ENCODE data around the gene LRRN4. TPM values are rescaled to one million over a fixed set of nuclear protein-coding genes. Genes with fewer than 3 reads are reported as not detected.

LRRN4 gene
- total and polyA plus RNA-seq, 9 of the 15 experiments (the other 6 are each of a cell fraction or from before 2014, with no cell fraction given), result not detected

- TF ChIP-seq TEAD1 (CRISPR knock-in tag; IDR thresholded peaks at IDR 0.05), result no peak
- TF ChIP-seq ZNF609 (CRISPR knock-in tag; IDR thresholded peaks at IDR 0.05; ENCODE audit: borderline replicate concordance), result no peak
- TF ChIP-seq ZNF217 (CRISPR knock-in tag; IDR thresholded peaks at IDR 0.05), result no peak
- TF ChIP-seq ZKSCAN3 (CRISPR knock-in tag; IDR thresholded peaks at IDR 0.05), result no peak
- no peak for TF ChIP-seq NONO (IDR thresholded peaks at IDR 0.05; ENCODE audit: low read depth in 2 of 2, low read length in 1 of 2)
- no peak for TF ChIP-seq SRSF9 (IDR thresholded peaks at IDR 0.05; ENCODE audit: borderline replicate concordance, low read depth, low read length)
- TF ChIP-seq, protein P1, sequence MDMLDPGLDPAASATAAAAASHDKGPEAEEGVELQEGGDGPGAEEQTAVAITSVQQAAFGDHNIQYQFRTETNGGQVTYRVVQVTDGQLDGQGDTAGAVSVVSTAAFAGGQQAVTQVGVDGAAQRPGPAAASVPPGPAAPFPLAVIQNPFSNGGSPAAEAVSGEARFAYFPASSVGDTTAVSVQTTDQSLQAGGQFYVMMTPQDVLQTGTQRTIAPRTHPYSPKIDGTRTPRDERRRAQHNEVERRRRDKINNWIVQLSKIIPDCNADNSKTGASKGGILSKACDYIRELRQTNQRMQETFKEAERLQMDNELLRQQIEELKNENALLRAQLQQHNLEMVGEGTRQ (CRISPR knock-in tag; IDR thresholded peaks at IDR 0.05), result no peak
- no peak for TF ChIP-seq LARP7 (IDR thresholded peaks at IDR 0.05)
- no peak for TF ChIP-seq ZNF586 (CRISPR knock-in tag; conservative IDR thresholded peaks at IDR 0.05)
Measured at GRCh38 chr20:6094063-6094462, 40.2 kb upstream of the LRRN4 start (continued).
